Stomach (tissue), 9 donors: ENCODE results near the gene PRKACG. TPM values are rescaled to one million over a fixed set of nuclear protein-coding genes. Genes with fewer than 3 reads are reported as not detected.
"Not testable (repeated sequence)": the region's sequence is repeated elsewhere in the genome, so short reads cannot be mapped to it uniquely, and the experiment has no call there.

Experiments used
- DNase-seq, 2 donors: peaks; one replicate each; pipeline versions ENCODE4 v3.0.0 to v3.0.0-alpha.2; 2013 to 2019
- H3K27ac ChIP-seq, 5 donors: fragments of 200-600 bp in 4 of 5; sonication (generic) in 4 of 5; one replicate each; pipeline ENCODE4 v1.5.1; 2013 to 2019; ENCODE audit warnings: mild to moderate bottlenecking in 1 of 5, moderate library complexity in 1 of 5
- H3K27me3 ChIP-seq, 3 donors: fragments of 200-600 bp; sonication (generic); one replicate each; pipeline ENCODE4 v1.5.1; 2017 to 2019; ENCODE audit warnings: mixed run types in 1 of 3
- H3K36me3 ChIP-seq, 4 donors: fragments of 200-600 bp; sonication (generic); 1 replicate in 3 of 4; 2 replicates in 1 of 4; pipeline ENCODE4 v1.5.1; 2016 to 2019
- H3K4me1 ChIP-seq, 4 donors: fragments of 200-600 bp; sonication (generic); one replicate each; pipeline ENCODE4 v1.5.1; 2016 to 2019
- H3K4me3 ChIP-seq, 4 donors: fragments of 200-600 bp; sonication (generic) in 3 of 4; one replicate each; pipeline ENCODE4 v1.5.1; 2016 to 2019; ENCODE audit warnings: mild to moderate bottlenecking in 1 of 4
- H3K9me3 ChIP-seq, 4 donors: fragments of 200-600 bp; sonication (generic); one replicate each; pipeline ENCODE4 v1.5.1; 2016 to 2019
- CTCF ChIP-seq, 7 experiments: fragments of 450-650 bp in 4 of 7; fragments of 200-600 bp in 3 of 7; sonication (generic) in 3 of 7; IDR thresholded peaks; one replicate each; pipeline ENCODE4 v1.5.1; 2016 to 2019; ENCODE audit warnings: antibody characterized with exemption in 7 of 7, control low read depth in 2 of 7, mild to moderate bottlenecking in 1 of 7
- EP300 ChIP-seq: sonication (generic); formaldehyde crosslinking; IDR thresholded peaks from one replicate; pipeline ENCODE4 v1.6.1; 2017; ENCODE audit warnings: antibody characterized with exemption
- POLR2A ChIP-seq, 4 donors: fragments of 450-650 bp; IDR thresholded peaks; one replicate each; pipeline ENCODE4 v1.6.1; 2016; ENCODE audit warnings: antibody characterized with exemption in 4 of 4, control low read depth in 2 of 4, mild to moderate bottlenecking in 1 of 4, moderate library complexity in 1 of 4
- POLR2AphosphoS5 ChIP-seq, 3 donors: sonication (generic); formaldehyde crosslinking; IDR thresholded peaks; one replicate each; pipeline ENCODE4 v1.6.1; 2016; ENCODE audit warnings: antibody characterized with exemption in 3 of 3
- WGBS, 5 donors: extraction: QIAGEN DNeasy Blood & Tissue Kit in 3 of 5; methylation state at CpG; one replicate each; pipeline versions ENCODE4 v1.1.5 to v1.1.7; 2013 to 2018; 5-methylcytosine and 5-hydroxymethylcytosine counted together
- intact Hi-C: fragments of 100-400 bp; cut with DNase I; formaldehyde crosslinking; loops from one replicate; pipeline ENCODE4 v1.15.1; 2023; ENCODE audit warnings: low total_unique reads
- polyA plus RNA-seq, 3 donors: library from polyadenylated mRNA; stranded (reverse); fragments of 200-250 nt; gene quantifications; one replicate each; pipeline ENCODE4 v1.2.3, GENCODE V29; 2013
- total RNA-seq, 5 donors: library from RNA; depleted of rRNA; stranded (reverse); fragments of >200 nt; gene quantifications; one replicate each; pipeline versions ENCODE4 v1.1.0 to v1.2.3, GENCODE V29; 2014 to 2016
- donor health status: healthy with polysubstance abuse.
- donor health status: Bipolar disorder and iron deficiency.
- donor health status: healthy.

Gene PRKACG
- total and polyA plus RNA-seq, 8 donors: not detected

GRCh38 chr9:68991457-68991856 is 22.5 kb downstream of the PRKACG start:
- H3K27me3 ChIP-seq: no peaks in the 10 kb centered on the region
- no peaks in the 10 kb centered on the region for H3K4me1 ChIP-seq
- intact Hi-C loops: loop anchor here (10.0 kb wide), 1 partner anchor 407 kb away; no protein-coding TSS in a partner anchor
- H3K9me3 ChIP-seq: no peaks in the 10 kb centered on the region
- H3K36me3 ChIP-seq: peaks cover 0 to 12% (median 6%) of the 10 kb centered on the region in 4 donors
- H3K4me3 ChIP-seq: no peak overlapping the region
- no peak overlapping the region for H3K27ac ChIP-seq
- DNase-seq: no peak
- no peak for TF ChIP-seq CTCF (IDR thresholded peaks at IDR 0.05)
- TF ChIP-seq POLR2AphosphoS5 (IDR thresholded peaks at IDR 0.05): no peak
- no peak for TF ChIP-seq POLR2A (IDR thresholded peaks at IDR 0.05)
- TF ChIP-seq EP300: no peak
- WGBS, 5 donors: 64 to 86% (median 79%) methylated on average over 9 of the region's 9 CpGs

GRCh38 chr9:68986949-68987348 is 27.0 kb downstream of the PRKACG start:
- H3K27ac ChIP-seq, H3K36me3 ChIP-seq, H3K4me3 ChIP-seq, DNase-seq, intact Hi-C loops, H3K27me3 ChIP-seq, H3K4me1 ChIP-seq, H3K9me3 ChIP-seq: not testable (repeated sequence)
- 94 to 98% (median 97%) methylated on average over 7 of the region's 7 CpGs for WGBS, 5 donors

- 78 to 87% (median 82%) methylated on average over 3 of the region's 3 CpGs for WGBS, 5 donors
- DNase-seq: no peak
- intact Hi-C loops: no loop called here
- Histone ChIP-seq H3K27me3 (no peaks in the 10 kb centered on the region), H3K4me3 (no peak overlapping the region), H3K27ac (no peak overlapping the region), H3K9me3 (no peaks in the 10 kb centered on the region), H3K4me1 (peaks cover 0 to 12% (median 7%) of the 10 kb centered on the region in 4 donors), H3K36me3 (no peaks in the 10 kb centered on the region)
- TF ChIP-seq CTCF (IDR thresholded peaks at IDR 0.05) (no peak), POLR2A (IDR thresholded peaks at IDR 0.05) (no peak), POLR2AphosphoS5 (IDR thresholded peaks at IDR 0.05) (no peak), EP300 (no peak)
Measured at GRCh38 chr9:68983522-68984424, 30.1 kb downstream of the PRKACG start.

- intact Hi-C loops: no loop called here
- Histone ChIP-seq H3K4me1 (peaks cover 0 to 12% (median 7%) of the 10 kb centered on the region in 4 donors), H3K27me3 (no peaks in the 10 kb centered on the region), H3K4me3 (no peak overlapping the region), H3K36me3 (no peaks in the 10 kb centered on the region), H3K9me3 (no peaks in the 10 kb centered on the region), H3K27ac (no peak overlapping the region)
- no peak for TF ChIP-seq POLR2A (IDR thresholded peaks at IDR 0.05)
- no peak for DNase-seq
Measured at GRCh38 chr9:68983008-68983411, 30.9 kb downstream of the PRKACG start.

GRCh38 chr9:68981789-68982188 is 32.1 kb downstream of the PRKACG start:
- DNase-seq: no peak
- intact Hi-C loops: no loop called here
- no peaks in the 10 kb centered on the region for H3K9me3 ChIP-seq
- H3K36me3 ChIP-seq: no peaks in the 10 kb centered on the region
- WGBS, 5 donors: 44 to 57% (median 52%) methylated on average over 6 of the region's 6 CpGs
- H3K27me3 ChIP-seq: no peaks in the 10 kb centered on the region
- peaks cover 0 to 12% (median 7%) of the 10 kb centered on the region in 4 donors for H3K4me1 ChIP-seq
- H3K4me3 ChIP-seq: no peak overlapping the region
- H3K27ac ChIP-seq: no peak overlapping the region
- TF ChIP-seq CTCF (IDR thresholded peaks at IDR 0.05): no peak
- TF ChIP-seq POLR2AphosphoS5 (IDR thresholded peaks at IDR 0.05): no peak
- no peak for TF ChIP-seq POLR2A (IDR thresholded peaks at IDR 0.05)
- no peak for TF ChIP-seq EP300
